ENCODE results near the gene RAD21L1.
A peak's percentile ranks its signal among the peaks of the same experiment; 100 is the strongest.

Gene RAD21L1

DNA sequence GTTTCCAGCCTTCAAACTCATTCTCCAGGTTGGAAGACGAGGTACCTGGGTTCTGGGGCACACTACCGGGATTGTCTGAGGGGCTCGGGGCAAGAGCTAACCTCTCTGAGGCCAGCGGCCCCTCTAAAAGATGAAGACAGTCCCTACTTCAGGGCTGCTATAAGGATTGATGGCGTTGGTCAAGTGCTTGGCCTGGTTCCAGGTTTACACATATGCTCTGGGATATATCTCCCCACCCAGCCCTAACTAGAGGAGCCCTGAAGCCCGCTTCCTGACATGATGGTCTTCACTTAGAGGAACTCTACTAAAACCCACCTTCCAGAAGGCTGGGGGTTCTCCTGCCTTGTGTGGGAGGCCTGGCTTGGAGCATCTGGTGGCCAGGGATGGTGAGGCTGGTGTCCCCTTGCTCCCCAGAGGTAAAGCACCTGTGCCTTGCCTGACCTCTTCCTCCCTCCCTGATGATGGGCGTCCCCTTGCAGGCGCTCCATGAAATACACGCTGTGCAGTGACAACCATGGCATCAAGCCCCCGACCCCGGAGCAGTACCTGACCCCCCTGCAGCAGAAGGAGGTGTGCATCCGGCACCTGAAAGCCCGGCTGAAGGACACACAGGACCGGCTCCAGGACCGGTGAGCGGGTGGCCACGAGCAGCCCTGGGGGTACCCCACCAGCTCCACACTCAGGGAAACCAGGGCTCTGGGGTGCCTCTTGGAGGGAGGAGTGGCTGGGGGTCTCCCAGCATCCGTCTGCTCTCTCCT, 74.4 kb downstream of the RAD21L1 start:
- Histone ChIP-seq H3K9ac (peak overlapping the region; percentile 30; the same call in 1 of the 2 replicates), H3K4me3 (no peak overlapping the region), H3K4me2 (peak overlapping the region; percentile 48), H3K9me3 (no peaks in the 10 kb centered on the region), H4K20me1 (no peaks in the 10 kb centered on the region), H3K36me3 (no peaks in the 10 kb centered on the region), H3K27ac (peak overlapping the region; percentile 62), H3K4me1 (peaks cover 23% of the 10 kb centered on the region), H3K27me3 (no peaks in the 10 kb centered on the region)
- TF ChIP-seq Cebpa-rat (IDR thresholded peaks at IDR 0.05) = no peak

DNA sequence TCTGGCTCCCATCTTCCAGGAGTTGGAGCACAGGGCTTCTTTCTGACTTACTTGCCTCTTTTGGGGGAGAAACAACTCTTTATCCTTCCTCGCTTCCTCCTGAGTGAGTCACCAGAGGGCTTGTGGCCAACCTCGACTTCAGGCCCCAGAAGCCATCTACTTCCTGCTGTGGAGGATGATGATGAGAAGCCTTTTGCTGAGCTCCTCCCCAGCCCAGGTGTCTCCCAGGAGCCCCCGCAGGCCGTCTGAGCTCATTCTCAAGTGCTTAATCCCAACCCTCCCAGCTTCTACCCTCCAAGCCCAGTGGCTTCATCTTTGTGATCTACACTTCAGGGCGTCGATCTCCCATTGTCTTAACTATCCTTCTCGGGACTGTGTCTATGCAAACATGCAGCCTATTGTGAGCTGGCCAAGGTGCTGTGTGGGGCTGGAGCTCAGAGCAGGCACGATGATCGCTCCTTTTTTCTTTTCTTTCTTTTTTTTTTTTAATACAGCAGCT, 75.2 kb downstream of the RAD21L1 start:
- H3K27ac ChIP-seq = peak overlapping the region; percentile 62
- no peak overlapping the region for H3K4me3 ChIP-seq
- H3K27me3 ChIP-seq = no peaks in the 10 kb centered on the region
- H3K4me2 ChIP-seq = peak overlapping the region; percentile 48
- no peaks in the 10 kb centered on the region for H3K36me3 ChIP-seq
- H3K9ac ChIP-seq = peak overlapping the region; percentile 30; the same call in 1 of the 2 replicates
- no peaks in the 10 kb centered on the region for H3K9me3 ChIP-seq
- H3K4me1 ChIP-seq = peaks cover 23% of the 10 kb centered on the region
- TF ChIP-seq Cebpa-rat (IDR thresholded peaks at IDR 0.05) = no peak
- no peaks in the 10 kb centered on the region for H4K20me1 ChIP-seq

DNA sequence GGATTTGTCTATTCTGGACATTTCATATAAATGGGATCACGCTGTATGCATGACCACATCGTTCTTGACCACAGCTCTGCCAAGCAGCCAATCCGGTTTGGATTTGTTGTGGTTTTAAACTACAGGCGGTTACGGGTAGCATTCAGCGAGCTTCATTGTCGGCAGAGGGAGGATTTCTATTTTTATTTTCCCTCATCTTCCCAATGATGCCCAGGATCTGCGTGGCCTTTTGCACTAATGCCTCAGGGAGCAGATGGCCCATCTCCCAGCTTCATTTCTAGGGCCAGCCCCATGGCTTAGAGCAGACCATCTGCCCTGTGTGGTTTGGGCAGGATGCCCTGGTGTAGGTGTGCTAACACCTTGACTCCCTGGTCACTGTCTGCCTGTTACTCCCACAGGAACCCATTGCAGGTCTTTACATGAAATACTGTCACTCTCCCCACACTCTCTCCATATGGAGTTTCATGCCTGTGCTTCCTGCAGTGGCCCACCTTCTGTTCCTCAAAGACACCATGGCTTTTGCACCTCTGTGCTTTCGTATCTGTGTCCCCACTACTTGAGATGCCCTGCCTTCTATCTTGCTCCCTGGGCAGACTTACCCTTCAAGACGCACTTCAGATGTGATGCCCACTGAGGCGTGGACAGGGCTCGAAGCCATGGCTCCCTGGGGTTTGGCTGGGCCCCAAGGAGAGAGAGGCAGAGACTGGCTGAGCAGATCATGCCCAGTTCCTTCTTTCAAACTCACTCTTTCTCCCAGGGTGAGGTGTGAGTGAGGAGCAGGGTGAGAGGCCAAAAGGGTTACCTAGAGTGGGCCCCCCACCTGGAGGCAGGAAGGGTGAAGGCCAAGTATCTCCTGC, 77.1 kb downstream of the RAD21L1 start:
- peak overlapping the region; percentile 64 for H3K4me2 ChIP-seq
- TF ChIP-seq Cebpa-rat (IDR thresholded peaks at IDR 0.05) = no peak
- H3K27me3 ChIP-seq = no peaks in the 10 kb centered on the region
- H3K9me3 ChIP-seq = no peaks in the 10 kb centered on the region
- no peak overlapping the region for H3K9ac ChIP-seq
- no peaks in the 10 kb centered on the region for H4K20me1 ChIP-seq
- no peak overlapping the region for H3K27ac ChIP-seq
- H3K4me1 ChIP-seq = peaks cover 23% of the 10 kb centered on the region
- no peak overlapping the region for H3K4me3 ChIP-seq
- no peaks in the 10 kb centered on the region for H3K36me3 ChIP-seq

DNA sequence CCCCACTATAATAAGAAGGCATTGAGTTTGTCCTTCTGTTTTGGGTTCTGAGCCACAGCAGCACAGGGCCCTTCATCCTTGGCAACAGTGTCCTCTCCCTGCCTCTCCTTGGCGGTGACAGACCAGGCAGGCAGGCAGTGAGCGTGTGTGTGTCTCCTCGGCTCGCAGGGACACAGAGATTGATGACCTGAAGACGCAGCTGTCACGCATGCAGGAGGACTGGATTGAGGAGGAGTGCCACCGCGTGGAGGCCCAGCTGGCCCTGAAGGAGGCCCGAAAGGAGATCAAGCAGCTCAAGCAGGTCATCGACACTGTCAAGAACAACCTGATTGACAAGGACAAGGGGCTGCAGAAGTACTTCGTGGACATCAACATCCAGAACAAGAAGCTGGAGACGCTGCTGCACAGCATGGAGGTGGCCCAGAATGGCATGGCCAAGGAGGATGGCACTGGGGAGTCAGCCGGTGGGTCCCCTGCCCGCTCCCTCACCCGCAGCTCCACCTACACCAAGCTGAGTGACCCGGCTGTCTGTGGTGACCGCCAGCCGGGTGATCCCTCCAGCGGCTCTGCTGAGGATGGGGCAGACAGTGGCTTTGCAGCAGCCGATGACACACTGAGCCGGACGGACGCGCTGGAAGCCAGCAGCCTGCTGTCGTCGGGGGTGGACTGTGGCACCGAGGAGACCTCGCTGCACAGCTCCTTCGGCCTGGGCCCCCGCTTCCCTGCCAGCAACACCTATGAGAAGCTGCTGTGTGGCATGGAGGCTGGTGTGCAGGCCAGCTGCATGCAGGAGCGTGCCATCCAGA, 79.1 kb downstream of the RAD21L1 start:
- Histone ChIP-seq H3K36me3 (no peaks in the 10 kb centered on the region), H3K4me2 (no peak overlapping the region), H3K27ac (no peak overlapping the region), H3K27me3 (no peaks in the 10 kb centered on the region), H3K4me3 (no peak overlapping the region), H3K9ac (no peak overlapping the region), H3K9me3 (no peaks in the 10 kb centered on the region), H4K20me1 (no peaks in the 10 kb centered on the region), H3K4me1 (peaks cover 23% of the 10 kb centered on the region)
- TF ChIP-seq Cebpa-rat (IDR thresholded peaks at IDR 0.05) = no peak

Data from BLaER1 (cell line).